Suprapubic skin (tissue), 4 donors: ENCODE results near the gene STK24. TPM values are rescaled to one million over a fixed set of nuclear protein-coding genes. Genes with fewer than 3 reads are reported as not detected.

ENCODE experiments used
- DNase-seq, 2 donors: peaks; one replicate each; pipeline ENCODE4 v3.0.0-alpha.2; 2019; ENCODE audit warnings: low spot score in 2 of 2
- H3K27ac ChIP-seq: fragments of 200-600 bp; sonication (generic); one replicate; pipeline ENCODE4 v1.5.1; 2019
- H3K27me3 ChIP-seq: fragments of 200-600 bp; sonication (generic); one replicate; pipeline ENCODE4 v1.5.1; 2019
- H3K36me3 ChIP-seq: fragments of 200-600 bp; sonication (generic); one replicate; pipeline ENCODE4 v1.5.1; 2019
- H3K4me1 ChIP-seq: fragments of 200-600 bp; sonication (generic); one replicate; pipeline ENCODE4 v1.5.1; 2019
- H3K4me3 ChIP-seq: fragments of 200-600 bp; sonication (generic); one replicate; pipeline ENCODE4 v1.5.1; 2019; ENCODE audit warnings: mild to moderate bottlenecking
- H3K9me3 ChIP-seq: fragments of 200-600 bp; sonication (generic); one replicate; pipeline ENCODE4 v1.5.1; 2019
- EP300 ChIP-seq: sonication (generic); formaldehyde crosslinking; IDR thresholded peaks from one replicate; pipeline ENCODE4 v1.6.1; 2017; ENCODE audit warnings: antibody characterized with exemption
- POLR2A ChIP-seq, 2 donors: fragments of 450-650 bp; IDR thresholded peaks; one replicate each; pipeline ENCODE4 v1.6.1; 2017; ENCODE audit warnings: antibody characterized with exemption in 2 of 2, mild to moderate bottlenecking in 2 of 2, moderate library complexity in 2 of 2
- POLR2AphosphoS5 ChIP-seq, 3 donors: sonication (generic); formaldehyde crosslinking; IDR thresholded peaks; one replicate each; pipeline ENCODE4 v1.6.1; 2017; ENCODE audit warnings: antibody characterized with exemption in 3 of 3
- WGBS: methylation state at CpG from one replicate; pipeline ENCODE4 v1.1.5; 2018; 5-methylcytosine and 5-hydroxymethylcytosine counted together
- total RNA-seq, 4 donors: library from RNA; depleted of rRNA; stranded (reverse); fragments of >200 nt; gene quantifications; one replicate each; pipeline ENCODE4 v1.1.0, GENCODE V29; 2016
- TF ChIP-seq, protein P1 (sequence below), 2 donors: fragments of 200-600 bp in 1 of 2; fragments of 450-650 bp in 1 of 2; sonication (generic) in 1 of 2; IDR thresholded peaks; one replicate each; pipeline ENCODE4 v1.5.1; 2016 to 2019; ENCODE audit warnings: antibody characterized with exemption in 2 of 2, mild to moderate bottlenecking in 1 of 2, moderate library complexity in 1 of 2

STK24 gene
- total RNA-seq, 4 donors from 2014 or later, result 132 to 200 (median 176) TPM

- 92% methylated on average over 8 of the region's 8 CpGs for WGBS
- TF ChIP-seq POLR2A (IDR thresholded peaks at IDR 0.05) (no peak), POLR2AphosphoS5 (IDR thresholded peaks at IDR 0.05) (no peak)
- no peak overlapping the region for H3K27ac ChIP-seq
Measured at GRCh38 chr13:98529171-98529570, 47.7 kb downstream of the STK24 start.

GRCh38 chr13:98528663-98529064, 48.2 kb downstream of the STK24 start:
- DNase-seq, result no peak
- TF ChIP-seq EP300, result no peak
- TF ChIP-seq, protein P1, sequence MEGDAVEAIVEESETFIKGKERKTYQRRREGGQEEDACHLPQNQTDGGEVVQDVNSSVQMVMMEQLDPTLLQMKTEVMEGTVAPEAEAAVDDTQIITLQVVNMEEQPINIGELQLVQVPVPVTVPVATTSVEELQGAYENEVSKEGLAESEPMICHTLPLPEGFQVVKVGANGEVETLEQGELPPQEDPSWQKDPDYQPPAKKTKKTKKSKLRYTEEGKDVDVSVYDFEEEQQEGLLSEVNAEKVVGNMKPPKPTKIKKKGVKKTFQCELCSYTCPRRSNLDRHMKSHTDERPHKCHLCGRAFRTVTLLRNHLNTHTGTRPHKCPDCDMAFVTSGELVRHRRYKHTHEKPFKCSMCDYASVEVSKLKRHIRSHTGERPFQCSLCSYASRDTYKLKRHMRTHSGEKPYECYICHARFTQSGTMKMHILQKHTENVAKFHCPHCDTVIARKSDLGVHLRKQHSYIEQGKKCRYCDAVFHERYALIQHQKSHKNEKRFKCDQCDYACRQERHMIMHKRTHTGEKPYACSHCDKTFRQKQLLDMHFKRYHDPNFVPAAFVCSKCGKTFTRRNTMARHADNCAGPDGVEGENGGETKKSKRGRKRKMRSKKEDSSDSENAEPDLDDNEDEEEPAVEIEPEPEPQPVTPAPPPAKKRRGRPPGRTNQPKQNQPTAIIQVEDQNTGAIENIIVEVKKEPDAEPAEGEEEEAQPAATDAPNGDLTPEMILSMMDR (IDR thresholded peaks at IDR 0.05), result no peak
- no peak for TF ChIP-seq POLR2AphosphoS5 (IDR thresholded peaks at IDR 0.05)
- TF ChIP-seq POLR2A (IDR thresholded peaks at IDR 0.05), result no peak
- Histone ChIP-seq H3K4me1 (peaks cover 83% of the 10 kb centered on the region), H3K27ac (no peak overlapping the region), H3K27me3 (no peaks in the 10 kb centered on the region), H3K4me3 (no peak overlapping the region), H3K36me3 (no peaks in the 10 kb centered on the region), H3K9me3 (no peaks in the 10 kb centered on the region)
- 58% methylated on average over 8 of the region's 8 CpGs for WGBS

More at GRCh38 chr13:98529171-98529570, 47.7 kb downstream of the STK24 start:
- Histone ChIP-seq H3K27me3 (no peaks in the 10 kb centered on the region), H3K9me3 (no peaks in the 10 kb centered on the region), H3K36me3 (no peaks in the 10 kb centered on the region), H3K4me1 (peaks cover 83% of the 10 kb centered on the region), H3K4me3 (no peak overlapping the region)
- no peak for DNase-seq

DNA sequence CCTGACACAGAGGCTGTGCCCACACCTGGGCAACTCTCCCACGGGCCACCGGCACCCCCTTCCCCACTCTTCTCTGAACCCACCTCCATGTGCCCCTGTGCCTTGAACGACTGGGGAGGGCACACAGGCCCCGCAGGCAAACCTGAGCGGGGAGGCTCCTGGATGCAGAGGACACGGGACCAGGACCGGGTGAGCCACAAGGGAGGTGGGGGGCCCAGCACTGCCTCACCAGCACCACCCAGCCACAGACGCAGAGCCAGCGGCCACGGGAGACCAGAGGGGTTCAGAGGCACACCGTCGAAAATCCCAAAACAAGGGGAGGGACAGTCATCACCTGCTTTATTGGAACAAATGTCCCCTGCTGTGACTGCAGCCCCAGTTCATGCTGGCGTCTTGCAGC, 49.4 kb downstream of the STK24 start:
- peaks cover 87% of the 10 kb centered on the region for H3K4me1 ChIP-seq
- no peaks in the 10 kb centered on the region for H3K36me3 ChIP-seq
- H3K9me3 ChIP-seq, result no peaks in the 10 kb centered on the region
- no peak for DNase-seq
- TF ChIP-seq EP300 (no peak), POLR2AphosphoS5 (IDR thresholded peaks at IDR 0.05) (no peak), POLR2A (IDR thresholded peaks at IDR 0.05) (no peak)
- TF ChIP-seq, protein P1 (IDR thresholded peaks at IDR 0.05), result no peak
- H3K4me3 ChIP-seq, result no peak overlapping the region
- 94% methylated on average over 12 of the region's 13 CpGs for WGBS
- H3K27me3 ChIP-seq, result no peaks in the 10 kb centered on the region
- no peak overlapping the region for H3K27ac ChIP-seq

DNA sequence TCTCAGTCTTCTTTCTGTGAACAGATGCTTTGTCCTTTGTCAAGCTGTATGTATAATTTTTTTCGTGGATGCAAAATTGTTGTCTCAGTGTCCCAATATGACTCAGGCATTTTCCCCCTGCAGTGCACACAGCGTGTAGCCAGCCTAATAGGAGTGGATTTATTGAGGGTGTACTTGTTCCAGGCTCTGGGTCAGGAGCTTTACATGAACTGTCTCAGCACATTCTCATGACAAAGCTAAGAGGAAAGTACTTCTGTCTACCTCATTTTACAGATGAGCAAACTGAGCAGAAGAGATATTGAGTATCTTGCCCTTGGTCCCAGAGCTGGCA, 50.8 kb downstream of the STK24 start:
- H3K27ac ChIP-seq, result peak overlapping the region; percentile 32
- no peaks in the 10 kb centered on the region for H3K9me3 ChIP-seq
- no peak for DNase-seq
- no peak for TF ChIP-seq POLR2AphosphoS5 (IDR thresholded peaks at IDR 0.05)
- TF ChIP-seq POLR2A (IDR thresholded peaks at IDR 0.05), result no peak
- TF ChIP-seq EP300, result no peak
- TF ChIP-seq, protein P1 (IDR thresholded peaks at IDR 0.05), result no peak
- no peaks in the 10 kb centered on the region for H3K27me3 ChIP-seq
- H3K36me3 ChIP-seq, result no peaks in the 10 kb centered on the region
- H3K4me3 ChIP-seq, result no peak overlapping the region
- peaks cover 87% of the 10 kb centered on the region for H3K4me1 ChIP-seq
- 73% methylated on average over 2 of the region's 2 CpGs for WGBS

- TF ChIP-seq POLR2AphosphoS5 (IDR thresholded peaks at IDR 0.05) (no peak), EP300 (no peak), POLR2A (IDR thresholded peaks at IDR 0.05) (no peak)
- TF ChIP-seq, protein P1 (IDR thresholded peaks at IDR 0.05), result no peak
- 87% methylated on average over 17 of the region's 18 CpGs for WGBS
- Histone ChIP-seq H3K9me3 (no peaks in the 10 kb centered on the region), H3K4me1 (peaks cover 89% of the 10 kb centered on the region), H3K27ac (peak overlapping the region; percentile 32), H3K27me3 (no peaks in the 10 kb centered on the region), H3K4me3 (no peak overlapping the region), H3K36me3 (no peaks in the 10 kb centered on the region)
- DNase-seq, result no peak
Measured at GRCh38 chr13:98525456-98526181, 51.3 kb downstream of the STK24 start.
